Ishikawa (cell line): Measurements from ENCODE around the gene PAPLN.

Experiments
- CREB1 ChIP-seq: IDR thresholded peaks from 2 replicates; pipeline ENCODE4 v1.6.1; 2012; ENCODE audit warnings: low read depth
- EGR1 ChIP-seq: IDR thresholded peaks from 2 replicates; pipeline ENCODE4 v1.6.1; 2012
- EP300 ChIP-seq: IDR thresholded peaks from 2 replicates; pipeline ENCODE4 v1.6.1; 2012; ENCODE audit warnings: borderline replicate concordance
- MAX ChIP-seq: IDR thresholded peaks from 2 replicates; pipeline ENCODE4 v1.6.1; 2012
- RAD21 ChIP-seq: IDR thresholded peaks from 2 replicates; pipeline ENCODE4 v1.6.1; 2012; ENCODE audit warnings: low read depth
- YY1 ChIP-seq: IDR thresholded peaks from 2 replicates; pipeline ENCODE4 v1.6.1; 2012; ENCODE audit warnings: low read depth
- ZBTB7A ChIP-seq: IDR thresholded peaks from 2 replicates; pipeline ENCODE4 v1.6.1; 2012; ENCODE audit warnings: low read depth

- no peak for TF ChIP-seq MAX
- no peak for TF ChIP-seq EGR1
- TF ChIP-seq CREB1 = no peak
- no peak for TF ChIP-seq YY1
- no peak for TF ChIP-seq ZBTB7A
- no peak for TF ChIP-seq RAD21
- TF ChIP-seq EP300 = no peak
Measured at GRCh38 chr14:73293782-73294781, 56.8 kb downstream of the PAPLN start.
